Brain microvascular endothelial cell (primary cell): Measurements from ENCODE around the gene TMBIM4.

Experiments
- DNase-seq: peaks from one replicate; pipeline ENCODE4 v3.0.0-alpha.2; 2020
- H3K27ac ChIP-seq: fragments of 250-450 bp; sonication (Bioruptor Pico); 2 replicates; pipeline ENCODE4 v1.5.1; 2020; ENCODE audit warnings: mild to moderate bottlenecking, moderate library complexity
- H3K27me3 ChIP-seq: fragments of 250-450 bp; sonication (Bioruptor Pico); replicated peaks from 2 replicates; pipeline ENCODE4 v1.5.1; 2020; ENCODE audit warnings: mild to moderate bottlenecking
- H3K36me3 ChIP-seq: fragments of 250-450 bp; sonication (Bioruptor Pico); replicated peaks from 2 replicates; pipeline ENCODE4 v1.5.1; 2020; ENCODE audit warnings: mild to moderate bottlenecking
- H3K4me3 ChIP-seq: 2 replicates; pipeline ENCODE4 v1.5.1; 2011; ENCODE audit warnings: low read depth, mild to moderate bottlenecking, control low read depth, low read length, moderate library complexity
- CTCF ChIP-seq: IDR thresholded peaks from 2 replicates; pipeline ENCODE4 v1.5.1; 2011; ENCODE audit warnings: low read depth, mild to moderate bottlenecking, moderate library complexity, low read length, control low read depth, inconsistent platforms; ENCODE audit errors: missing control alignments
- in situ Hi-C: cut with HindIII; loops from 2 replicates; pipeline ENCODE4 v1.10.0; 2017; ENCODE audit warnings: low sequenced_read_pairs, low pct_ligation_motif_present

Gene TMBIM4

GRCh38 chr12:66170606-66171005, 810 bp upstream of the TMBIM4 start:
- no peak for DNase-seq
- in situ Hi-C loops: no loop called here
- H3K36me3 ChIP-seq: no peaks in the 10 kb centered on the region
- no peak for TF ChIP-seq CTCF
- no peak overlapping the region for H3K4me3 ChIP-seq
- H3K27me3 ChIP-seq: no peaks in the 10 kb centered on the region
- H3K27ac ChIP-seq: peak overlapping the region; percentile 95

GRCh38 chr12:66168410-66168809, 1.4 kb downstream of the TMBIM4 start:
- H3K4me3 ChIP-seq: peak overlapping the region; percentile 81
- in situ Hi-C loops: no loop called here

GRCh38 chr12:66166561-66166960, 3.2 kb downstream of the TMBIM4 start:
- DNase-seq: no peak
- Histone ChIP-seq H3K27me3 (no peaks in the 10 kb centered on the region), H3K36me3 (no peaks in the 10 kb centered on the region), H3K27ac (no peak overlapping the region), H3K4me3 (no peak overlapping the region)
- no peak for TF ChIP-seq CTCF
- in situ Hi-C loops: no loop called here

More at GRCh38 chr12:66168410-66168809, 1.4 kb downstream of the TMBIM4 start:
- DNase-seq: no peak
- TF ChIP-seq CTCF: no peak
- Histone ChIP-seq H3K27ac (peak overlapping the region; percentile 95), H3K36me3 (no peaks in the 10 kb centered on the region), H3K27me3 (no peaks in the 10 kb centered on the region)

- TF ChIP-seq CTCF: no peak
- no peaks in the 10 kb centered on the region for H3K36me3 ChIP-seq
- no peak overlapping the region for H3K27ac ChIP-seq
- no peaks in the 10 kb centered on the region for H3K27me3 ChIP-seq
- DNase-seq: no peak
- H3K4me3 ChIP-seq: no peak overlapping the region
- in situ Hi-C loops: no loop called here
Observed at GRCh38 chr12:66165141-66165540, 4.7 kb downstream of the TMBIM4 start.

- no peak for TF ChIP-seq CTCF
- Histone ChIP-seq H3K36me3 (peaks cover 7% of the 10 kb centered on the region), H3K4me3 (no peak overlapping the region), H3K27me3 (no peaks in the 10 kb centered on the region), H3K27ac (no peak overlapping the region)
- DNase-seq: no peak
- in situ Hi-C loops: no loop called here
Observed at GRCh38 chr12:66164349-66164821, 5.4 kb downstream of the TMBIM4 start.

- Histone ChIP-seq H3K36me3 (peaks cover 7% of the 10 kb centered on the region), H3K27me3 (no peaks in the 10 kb centered on the region), H3K27ac (no peak overlapping the region), H3K4me3 (no peak overlapping the region)
- no peak for TF ChIP-seq CTCF
- no peak for DNase-seq
- in situ Hi-C loops: no loop called here
Observed at GRCh38 chr12:66163289-66163688, 6.5 kb downstream of the TMBIM4 start.
